Erythroblast (primary cell): ENCODE results near the gene PTPRB.

Experiments
- GATA1 ChIP-seq: IDR thresholded peaks from 2 replicates; pipeline ENCODE4 v1.6.1; 2011; ENCODE audit warnings: low read depth, mild to moderate bottlenecking, control low read depth, low read length, moderate library complexity
- POLR2A ChIP-seq: IDR thresholded peaks from 2 replicates; pipeline ENCODE4 v1.6.1; 2011; ENCODE audit warnings: mild to moderate bottlenecking, low read length

DNA sequence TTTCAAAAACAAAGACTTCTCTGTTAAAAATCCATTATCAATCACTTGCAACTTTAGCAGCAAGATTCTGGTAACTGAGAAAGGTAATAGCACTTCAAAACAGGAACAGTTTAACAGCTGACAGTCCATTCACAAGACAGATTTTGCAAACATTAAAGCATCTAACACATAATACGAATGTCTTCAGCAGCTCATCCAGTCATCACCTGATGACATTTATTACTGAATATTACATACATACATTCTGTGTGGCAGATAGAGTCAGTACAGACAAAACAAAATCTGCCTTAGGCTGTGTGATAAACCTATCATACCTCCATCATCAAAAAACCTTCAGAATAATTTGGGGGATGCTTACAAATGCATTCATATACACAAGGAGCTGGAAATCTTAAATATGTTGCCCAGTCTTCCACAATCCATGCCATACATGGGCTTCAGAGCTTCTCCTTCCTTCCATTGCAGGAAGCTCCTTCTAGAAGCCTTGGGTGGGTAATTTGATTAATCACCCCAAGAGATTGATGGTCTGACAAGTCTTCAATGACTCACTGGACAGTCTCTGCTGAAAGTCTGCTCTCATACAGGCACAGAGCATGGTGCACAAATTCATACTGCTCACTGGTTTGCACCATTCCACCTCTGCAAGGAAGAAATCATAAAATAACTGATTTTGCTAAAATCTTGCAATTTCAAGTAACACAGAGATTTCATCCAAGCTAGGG is 1.6 kb upstream of the PTPRB start:
- TF ChIP-seq POLR2A (no peak), GATA1 (no peak)
